OCI-LY3 (cell line): ENCODE data around the gene ALOXE3.
A peak's percentile ranks its signal among the peaks of the same experiment; 100 is the strongest.

ENCODE experiments used
- H2AFZ ChIP-seq: fragments of 200-600, 300-600 bp; shearing (Covaris generic); 2 replicates; pipeline ENCODE4 v1.6.0; 2014; ENCODE audit warnings: antibody characterized with exemption, low read depth, low read length
- H3K27ac ChIP-seq: fragments of 200-600, 300-600 bp; sonication (generic); 2 replicates; pipeline ENCODE4 v1.5.1; 2014; ENCODE audit warnings: mild to moderate bottlenecking, low read length, moderate library complexity, mixed read lengths
- H3K27me3 ChIP-seq: fragments of 200-600, 300-600 bp; sonication (generic); 2 replicates; pipeline ENCODE4 v1.6.1; 2014; ENCODE audit warnings: low read depth, low read length, mixed read lengths
- H3K36me3 ChIP-seq: fragments of 200-600, 300-600 bp; sonication (generic); replicated peaks from 2 replicates; pipeline ENCODE3; 2014; ENCODE audit warnings: low read depth, low read length, mixed read lengths
- H3K4me1 ChIP-seq: fragments of 300-600, 200-600 bp; sonication (generic); 2 replicates; pipeline ENCODE4 v1.6.1; 2014; ENCODE audit warnings: low read length, mixed read lengths
- H3K4me2 ChIP-seq: fragments of 200-600, 300-600 bp; sonication (generic); 2 replicates; pipeline ENCODE4 v1.6.1; 2014; ENCODE audit warnings: low read length, mixed read lengths
- H3K4me3 ChIP-seq: fragments of 300-600, 200-600 bp; sonication (generic); 2 replicates; pipeline ENCODE4 v1.5.1; 2014; ENCODE audit warnings: antibody characterized with exemption, mild to moderate bottlenecking, low read length, moderate library complexity
- H3K79me2 ChIP-seq: fragments of 300-600, 200-600 bp; shearing (Covaris generic); 2 replicates; pipeline ENCODE4 v1.6.1; 2014; ENCODE audit warnings: mild to moderate bottlenecking, low read length, mixed read lengths
- H3K9ac ChIP-seq: fragments of 300-600, 200-600 bp; shearing (Covaris generic); 2 replicates; pipeline ENCODE4 v1.6.0; 2014; ENCODE audit warnings: mild to moderate bottlenecking, low read length, moderate library complexity
- H3K9me3 ChIP-seq: fragments of 200-600, 300-600 bp; shearing (Covaris generic); 2 replicates; pipeline ENCODE4 v1.6.1; 2014; ENCODE audit warnings: low read length, mixed read lengths; ENCODE audit not compliant: insufficient read depth
- H4K20me1 ChIP-seq: fragments of 200-600, 300-600 bp; sonication (generic); 2 replicates; pipeline ENCODE4 v1.6.1; 2016; ENCODE audit warnings: low read length, mixed read lengths; ENCODE audit not compliant: insufficient read depth
- CTCF ChIP-seq: fragments of 200-600, 300-600 bp; sonication (generic); IDR thresholded peaks from 2 replicates; pipeline ENCODE4 v1.5.1; 2014; ENCODE audit warnings: antibody characterized with exemption, low read length, low read depth
- EZH2phosphoT487 ChIP-seq: fragments of 200-600 bp; shearing (Covaris generic); IDR thresholded peaks from 2 replicates; pipeline ENCODE4 v1.6.1; 2018; ENCODE audit warnings: antibody characterized with exemption, mixed run types, low read depth

The ALOXE3 gene

GRCh38 chr17:8117980-8118768 lies at the start of gene ALOXE3:
Gene ALOXE3, minus strand, starts transcription at chr17:8118514. Its CDS starts 524 bp downstream, at chr17:8117990.
- Histone ChIP-seq H3K79me2 (no peaks in the 10 kb centered on the region), H3K27ac (peak within 1 kb of the TSS; percentile 54), H3K27me3 (peaks cover 13% of the 10 kb centered on the region), H2AFZ (peak within 1 kb of the TSS; percentile 82), H3K9me3 (no peaks in the 10 kb centered on the region), H3K36me3 (no peaks in the 10 kb centered on the region), H3K4me2 (peak within 1 kb of the TSS; percentile 85), H3K4me3 (peak within 1 kb of the TSS; percentile 96), H3K9ac (peak within 1 kb of the TSS; percentile 68), H3K4me1 (peaks cover 9% of the 10 kb centered on the region; the same call in 1 of the 2 replicates), H4K20me1 (no peaks in the 10 kb centered on the region)
- no peak for TF ChIP-seq EZH2phosphoT487
- TF ChIP-seq CTCF = no peak

GRCh38 chr17:8167526-8167925 lies 49.2 kb upstream of the ALOXE3 start:
- H3K79me2 ChIP-seq = peaks cover 2% of the 10 kb centered on the region
- H4K20me1 ChIP-seq = no peaks in the 10 kb centered on the region
- H3K9ac ChIP-seq = no peak overlapping the region
- no peak overlapping the region for H3K4me3 ChIP-seq
- no peak for TF ChIP-seq CTCF
- no peak for TF ChIP-seq EZH2phosphoT487
- H3K27ac ChIP-seq = no peak overlapping the region
- H3K4me2 ChIP-seq = no peak overlapping the region
- H2AFZ ChIP-seq = no peak overlapping the region
- peaks cover 15% of the 10 kb centered on the region for H3K4me1 ChIP-seq
- no peaks in the 10 kb centered on the region for H3K9me3 ChIP-seq
- no peaks in the 10 kb centered on the region for H3K36me3 ChIP-seq
- H3K27me3 ChIP-seq = no peaks in the 10 kb centered on the region

- H3K79me2 ChIP-seq = peaks cover 10% of the 10 kb centered on the region
- H2AFZ ChIP-seq = no peak overlapping the region
- H3K9me3 ChIP-seq = no peaks in the 10 kb centered on the region
- peaks cover 17% of the 10 kb centered on the region for H3K4me1 ChIP-seq
- no peaks in the 10 kb centered on the region for H3K27me3 ChIP-seq
- H4K20me1 ChIP-seq = peaks cover 4% of the 10 kb centered on the region; the same call in 1 of the 2 replicates
- no peak overlapping the region for H3K4me3 ChIP-seq
- H3K4me2 ChIP-seq = no peak overlapping the region
- H3K27ac ChIP-seq = no peak overlapping the region
- H3K36me3 ChIP-seq = no peaks in the 10 kb centered on the region
- no peak for TF ChIP-seq EZH2phosphoT487
- no peak for TF ChIP-seq CTCF
- no peak overlapping the region for H3K9ac ChIP-seq
Measured at GRCh38 chr17:8166731-8167130, 48.4 kb upstream of the ALOXE3 start.

GRCh38 chr17:8164815-8165131 lies 46.5 kb upstream of the ALOXE3 start:
- Histone ChIP-seq H3K36me3 (peaks cover 2% of the 10 kb centered on the region), H3K27ac (no peak overlapping the region), H3K4me2 (no peak overlapping the region), H3K27me3 (no peaks in the 10 kb centered on the region), H3K9me3 (no peaks in the 10 kb centered on the region), H3K79me2 (peaks cover 17% of the 10 kb centered on the region), H3K4me1 (peaks cover 27% of the 10 kb centered on the region), H2AFZ (no peak overlapping the region), H3K4me3 (no peak overlapping the region), H4K20me1 (peaks cover 8% of the 10 kb centered on the region; the same call in 1 of the 2 replicates), H3K9ac (no peak overlapping the region)
- TF ChIP-seq EZH2phosphoT487 = no peak
- no peak for TF ChIP-seq CTCF
